NB4 (cell line): Measurements from ENCODE around the gene ZPR1.
"Not testable (repeated sequence)": the region's sequence is repeated elsewhere in the genome, so short reads cannot be mapped to it uniquely, and the experiment has no call there.

Source experiments
- DNase-seq: peaks from one replicate; pipeline ENCODE4 v3.0.0; 2010; ENCODE audit warnings: low read depth
- H3K4me3 ChIP-seq: one replicate; pipeline ENCODE4 v1.5.1; 2011; ENCODE audit warnings: mild to moderate bottlenecking, low read depth, low read length, moderate library complexity
- CTCF ChIP-seq: IDR thresholded peaks from one replicate; pipeline ENCODE4 v1.5.1; 2012; ENCODE audit warnings: low read depth, low read length
- MAX ChIP-seq: IDR thresholded peaks from 2 replicates; pipeline ENCODE4 v1.6.1; 2011; ENCODE audit warnings: low read depth, low read length
- MYC ChIP-seq: IDR thresholded peaks from 2 replicates; pipeline ENCODE4 v1.6.1; 2011; ENCODE audit warnings: low read depth, low read length
- POLR2A ChIP-seq: IDR thresholded peaks from 2 replicates; pipeline ENCODE4 v1.6.1; 2011; ENCODE audit warnings: mild to moderate bottlenecking; ENCODE audit not compliant: insufficient read length; ENCODE audit errors: extremely low read depth

The ZPR1 gene

GRCh38 chr11:116787786-116788486 is at the start of gene ZPR1:
Gene ZPR1, minus strand, starts transcription at chr11:116788023. Its CDS starts 33 bp downstream, at chr11:116787990.
- DNase-seq: peak; percentile 77
- H3K4me3 ChIP-seq: peak within 1 kb of the TSS; percentile 98
- TF ChIP-seq POLR2A (peak; percentile 87), MAX (peak; percentile 82), MYC (peak; percentile 80), CTCF (no peak)

- H3K4me3 ChIP-seq: no peak overlapping the region
- no peak for DNase-seq
- TF ChIP-seq MYC: no peak
Measured at GRCh38 chr11:116836632-116836991, 48.8 kb upstream of the ZPR1 start.

- DNase-seq: peak; percentile 99
- H3K4me3 ChIP-seq: peak overlapping the region; percentile 85
- TF ChIP-seq MAX (peak; percentile 93), CTCF (peak; percentile 84), MYC (peak; percentile 95), POLR2A (peak; percentile 96)
Measured at GRCh38 chr11:116835791-116836631, 48.2 kb upstream of the ZPR1 start.

GRCh38 chr11:116835042-116835772 is 47.4 kb upstream of the ZPR1 start:
- TF ChIP-seq MAX (no peak; the same call in 1 of the 2 replicates), MYC (peak; percentile 62), CTCF (no peak), POLR2A (peak; percentile 33)
- H3K4me3 ChIP-seq: peak overlapping the region; percentile 85
- DNase-seq: peak; percentile 92

GRCh38 chr11:116834535-116835041 is 46.8 kb upstream of the ZPR1 start:
- DNase-seq: not testable (repeated sequence)
- peak overlapping the region; percentile 85 for H3K4me3 ChIP-seq

- DNase-seq: no peak
- no peak overlapping the region for H3K4me3 ChIP-seq
- TF ChIP-seq CTCF: no peak
Measured at GRCh38 chr11:116833816-116834534, 46.2 kb upstream of the ZPR1 start.
